Tibial artery (tissue), 4 donors: ENCODE data around the gene UGGT2.
"Not testable (repeated sequence)": the region's sequence is repeated elsewhere in the genome, so short reads cannot be mapped to it uniquely, and the experiment has no call there.

Experiments used
- DNase-seq, 2 donors: peaks; one replicate each; pipeline ENCODE4 v3.0.0-alpha.2; 2019
- H3K27ac ChIP-seq, 2 donors: fragments of 200-600 bp; sonication (generic) in 1 of 2; 1 replicate in 1 of 2; 2 replicates in 1 of 2; pipeline ENCODE4 v1.5.1; 2018 to 2019; ENCODE audit warnings: mild to moderate bottlenecking in 1 of 2
- H3K27me3 ChIP-seq, 2 donors: fragments of 200-600 bp; sonication (generic) in 1 of 2; one replicate each; pipeline versions ENCODE4 v1.5.1 to v1.6.0; 2016 to 2019
- H3K36me3 ChIP-seq, 3 donors: fragments of 200-600 bp; sonication (generic) in 2 of 3; one replicate each; pipeline ENCODE4 v1.5.1; 2016 to 2019; ENCODE audit warnings: mild to moderate bottlenecking in 2 of 3
- H3K4me1 ChIP-seq, 4 donors: fragments of 200-600 bp; sonication (generic) in 2 of 4; 1 replicate in 3 of 4; 2 replicates in 1 of 4; pipeline ENCODE4 v1.5.1; 2016 to 2019
- H3K4me3 ChIP-seq, 2 donors: fragments of 200-600 bp; sonication (generic) in 1 of 2; 1 replicate in 1 of 2; 2 replicates in 1 of 2; pipeline ENCODE4 v1.5.1; 2018 to 2019; ENCODE audit warnings: mild to moderate bottlenecking in 2 of 2
- H3K9me3 ChIP-seq, 3 donors: fragments of 200-600 bp; sonication (generic) in 1 of 3; one replicate each; pipeline ENCODE4 v1.5.1; 2016 to 2019
- CTCF ChIP-seq, 2 experiments: fragments of 200-600 bp in 1 of 2; fragments of 450-650 bp in 1 of 2; IDR thresholded peaks; one replicate each; pipeline ENCODE4 v1.5.1; 2017 to 2019; ENCODE audit warnings: antibody characterized with exemption in 2 of 2, mild to moderate bottlenecking in 1 of 2, moderate library complexity in 1 of 2
- intact Hi-C: fragments of 100-400 bp; cut with DNase I; formaldehyde crosslinking; loops from one replicate; pipeline ENCODE4 v1.15.0; 2023; ENCODE audit warnings: low total_unique reads

Gene UGGT2

GRCh38 chr13:95784161-95784899 lies 268.9 kb downstream of the UGGT2 start:
- peaks cover 0 to 4% (median 0%) of the 10 kb centered on the region in 3 donors for H3K9me3 ChIP-seq
- peaks cover 23 to 46% (median 31%) of the 10 kb centered on the region in 3 donors for H3K36me3 ChIP-seq
- intact Hi-C loops = no loop called here
- H3K4me3 ChIP-seq = no peak overlapping the region
- TF ChIP-seq CTCF (IDR thresholded peaks at IDR 0.05) = no peak
- H3K27ac ChIP-seq = peak overlapping the region in 1 of 2 donors; percentile 14
- H3K27me3 ChIP-seq = no peaks in the 10 kb centered on the region
- no peak for DNase-seq
- H3K4me1 ChIP-seq = peaks cover 0 to 25% (median 9%) of the 10 kb centered on the region in 4 donors

GRCh38 chr13:95783747-95784146 lies 269.5 kb downstream of the UGGT2 start:
- H3K27me3 ChIP-seq = no peaks in the 10 kb centered on the region

GRCh38 chr13:95781940-95782339 lies 271.3 kb downstream of the UGGT2 start:
- intact Hi-C loops, H3K27ac ChIP-seq, H3K9me3 ChIP-seq, H3K27me3 ChIP-seq, DNase-seq, H3K4me3 ChIP-seq: not testable (repeated sequence)
- peaks cover 4 to 31% (median 16%) of the 10 kb centered on the region in 3 donors for H3K36me3 ChIP-seq
- H3K4me1 ChIP-seq = peaks cover 0 to 25% (median 9%) of the 10 kb centered on the region in 4 donors

More at GRCh38 chr13:95783747-95784146, 269.5 kb downstream of the UGGT2 start:
- peaks cover 0 to 4% (median 0%) of the 10 kb centered on the region in 3 donors for H3K9me3 ChIP-seq
- H3K36me3 ChIP-seq = peaks cover 17 to 40% (median 25%) of the 10 kb centered on the region in 3 donors
- no peak overlapping the region for H3K4me3 ChIP-seq
- no peak for TF ChIP-seq CTCF (IDR thresholded peaks at IDR 0.05)
- DNase-seq = no peak
- no peak overlapping the region for H3K27ac ChIP-seq
- H3K4me1 ChIP-seq = peaks cover 0 to 25% (median 9%) of the 10 kb centered on the region in 4 donors
- intact Hi-C loops = no loop called here

GRCh38 chr13:95781016-95781415 lies 272.2 kb downstream of the UGGT2 start:
- peaks cover 0 to 30% (median 14%) of the 10 kb centered on the region in 3 donors for H3K36me3 ChIP-seq
- H3K27me3 ChIP-seq = no peaks in the 10 kb centered on the region
- peaks cover 0 to 4% (median 0%) of the 10 kb centered on the region in 3 donors for H3K9me3 ChIP-seq
- H3K4me3 ChIP-seq = no peak overlapping the region
- no peak for TF ChIP-seq CTCF (IDR thresholded peaks at IDR 0.05)
- DNase-seq = no peak
- intact Hi-C loops = no loop called here
- H3K27ac ChIP-seq = no peak overlapping the region
- H3K4me1 ChIP-seq = peaks cover 0 to 25% (median 9%) of the 10 kb centered on the region in 4 donors

- Histone ChIP-seq H3K27me3 (no peaks in the 10 kb centered on the region), H3K4me1 (peaks cover 0 to 17% (median 7%) of the 10 kb centered on the region in 4 donors), H3K27ac (no peak overlapping the region), H3K9me3 (peaks cover 0 to 4% (median 0%) of the 10 kb centered on the region in 3 donors), H3K36me3 (peaks cover 0 to 30% (median 14%) of the 10 kb centered on the region in 3 donors), H3K4me3 (no peak overlapping the region)
- no peak for TF ChIP-seq CTCF (IDR thresholded peaks at IDR 0.05)
- intact Hi-C loops = no loop called here
- no peak for DNase-seq
Measured at GRCh38 chr13:95779522-95779921, 273.7 kb downstream of the UGGT2 start.

- H3K9me3 ChIP-seq = no peaks in the 10 kb centered on the region
- no peak overlapping the region for H3K27ac ChIP-seq
- H3K4me3 ChIP-seq = no peak overlapping the region
- H3K36me3 ChIP-seq = peaks cover 6 to 19% (median 16%) of the 10 kb centered on the region in 3 donors
- no peaks in the 10 kb centered on the region for H3K27me3 ChIP-seq
- DNase-seq = no peak
- no peaks in the 10 kb centered on the region for H3K4me1 ChIP-seq
- intact Hi-C loops = no loop called here
- TF ChIP-seq CTCF (IDR thresholded peaks at IDR 0.05) = no peak
Measured at GRCh38 chr13:95771905-95772304, 281.3 kb downstream of the UGGT2 start.
